GM13977 (cell line): ENCODE data around the gene ASIC2.

Experiments
- DNase-seq: peaks from one replicate; pipeline ENCODE4 v3.0.0; 2012; ENCODE audit warnings: low spot score
- in situ Hi-C: fragments of 300-500 bp; cut with MboI; formaldehyde crosslinking; loops from one replicate; pipeline ENCODE4 v1.12.0; 2022; ENCODE audit warnings: low sequenced_read_pairs, low pct_unique_long_range_greater_than_20kb, mixed read lengths, inconsistent platforms; ENCODE audit not compliant: unreplicated experiment
- TF ChIP-seq, protein P1 (sequence below): IDR thresholded peaks from 2 replicates; pipeline ENCODE4 v1.5.1; 2012; ENCODE audit warnings: mild to moderate bottlenecking, control low read depth; ENCODE audit not compliant: insufficient read depth; ENCODE audit errors: extremely low read depth, missing control alignments

ASIC2 gene

DNA sequence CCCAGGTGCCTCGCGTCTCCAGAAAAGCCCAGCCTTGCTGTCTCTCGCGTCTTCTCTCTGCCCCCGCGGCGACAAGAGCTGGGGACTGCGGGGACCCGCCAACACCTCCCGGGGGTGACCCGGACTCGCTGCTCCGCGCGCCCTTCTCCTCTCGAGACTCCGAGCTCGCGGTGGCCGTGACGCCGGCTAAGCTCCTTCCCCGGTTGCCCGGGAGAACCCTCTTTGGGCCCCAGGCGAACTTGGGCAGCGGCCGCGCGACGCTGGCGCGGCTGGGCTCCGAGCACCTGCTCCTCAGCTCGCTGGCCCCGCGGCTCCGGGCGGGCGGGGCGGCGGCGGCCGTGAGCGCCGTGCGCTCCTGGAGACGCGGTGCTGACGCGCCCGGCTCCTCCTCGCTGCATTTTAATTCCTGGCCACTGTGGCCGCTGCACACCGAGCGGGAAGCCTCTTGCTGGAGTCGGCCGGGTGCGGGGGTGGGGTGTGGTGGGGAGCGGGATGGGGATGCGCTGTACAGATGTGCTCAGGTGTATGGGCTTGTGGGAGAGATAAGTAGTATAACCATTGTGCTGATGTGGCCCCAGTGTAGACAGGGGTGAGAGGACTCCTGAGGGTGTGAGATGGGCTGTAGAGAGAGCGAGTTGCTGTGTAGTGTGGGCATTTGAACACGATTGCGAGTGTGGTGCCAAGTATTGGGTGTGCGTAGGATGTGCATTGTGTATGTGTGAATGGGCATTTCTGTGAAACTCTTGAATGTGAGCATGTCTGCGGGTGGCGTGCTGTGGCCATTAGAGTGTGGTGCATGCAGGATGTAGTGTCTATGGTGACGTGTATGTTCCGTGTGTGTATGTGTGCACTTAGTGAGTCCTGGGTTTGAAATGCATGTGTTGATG is at the start of gene ASIC2:
Gene ASIC2 (minus strand): TSS at position 315 of the 887 bp plus-strand sequence.
- DNase-seq, result peak; percentile 24
- in situ Hi-C loops, result no loop called here

DNA sequence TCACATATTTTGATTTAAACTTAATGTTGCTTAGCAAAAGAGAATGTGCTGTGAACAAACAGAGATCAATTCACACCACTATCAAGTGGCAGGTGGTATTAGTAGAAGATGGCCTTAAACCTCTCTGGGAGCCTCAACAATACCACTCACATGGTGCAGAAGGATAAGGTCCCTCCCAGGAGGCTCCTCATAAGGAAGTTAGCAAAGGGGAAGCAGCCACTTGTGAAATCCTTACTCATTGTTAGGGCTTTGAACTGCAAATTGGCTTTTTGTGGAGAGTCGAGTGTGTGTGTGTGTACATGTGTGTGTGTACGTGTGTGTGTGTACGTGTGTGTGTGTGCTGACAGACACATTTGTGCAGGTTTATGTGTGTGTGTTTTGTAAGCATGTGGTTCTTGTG is 48.9 kb upstream of the ASIC2 start:
- no peak for DNase-seq
- TF ChIP-seq, protein P1, sequence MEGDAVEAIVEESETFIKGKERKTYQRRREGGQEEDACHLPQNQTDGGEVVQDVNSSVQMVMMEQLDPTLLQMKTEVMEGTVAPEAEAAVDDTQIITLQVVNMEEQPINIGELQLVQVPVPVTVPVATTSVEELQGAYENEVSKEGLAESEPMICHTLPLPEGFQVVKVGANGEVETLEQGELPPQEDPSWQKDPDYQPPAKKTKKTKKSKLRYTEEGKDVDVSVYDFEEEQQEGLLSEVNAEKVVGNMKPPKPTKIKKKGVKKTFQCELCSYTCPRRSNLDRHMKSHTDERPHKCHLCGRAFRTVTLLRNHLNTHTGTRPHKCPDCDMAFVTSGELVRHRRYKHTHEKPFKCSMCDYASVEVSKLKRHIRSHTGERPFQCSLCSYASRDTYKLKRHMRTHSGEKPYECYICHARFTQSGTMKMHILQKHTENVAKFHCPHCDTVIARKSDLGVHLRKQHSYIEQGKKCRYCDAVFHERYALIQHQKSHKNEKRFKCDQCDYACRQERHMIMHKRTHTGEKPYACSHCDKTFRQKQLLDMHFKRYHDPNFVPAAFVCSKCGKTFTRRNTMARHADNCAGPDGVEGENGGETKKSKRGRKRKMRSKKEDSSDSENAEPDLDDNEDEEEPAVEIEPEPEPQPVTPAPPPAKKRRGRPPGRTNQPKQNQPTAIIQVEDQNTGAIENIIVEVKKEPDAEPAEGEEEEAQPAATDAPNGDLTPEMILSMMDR, result no peak
- in situ Hi-C loops, result no loop called here

More for the DNA sequence above, at the start of gene ASIC2:
- TF ChIP-seq, protein P1, result no peak

DNA sequence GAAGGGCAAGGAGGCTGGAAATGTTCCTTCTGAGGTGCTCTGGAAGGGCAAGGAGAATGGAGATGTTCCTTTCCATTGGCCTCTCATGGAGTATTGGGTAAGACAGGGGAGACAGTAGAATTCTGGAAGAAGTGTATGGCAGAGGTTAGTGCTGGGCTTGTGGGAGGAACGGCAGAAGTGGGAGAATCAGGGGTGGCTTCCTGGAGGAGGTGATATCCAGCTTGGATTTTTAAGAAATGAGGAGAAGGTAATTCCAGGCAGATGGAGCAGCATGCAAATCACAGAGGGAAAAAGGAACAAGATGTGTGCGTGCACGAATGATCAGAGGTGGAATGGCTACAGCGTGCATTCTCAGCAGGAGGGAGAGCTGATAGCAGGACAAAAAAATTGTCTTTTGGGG is 45.1 kb upstream of the ASIC2 start:
- no peak for DNase-seq
- in situ Hi-C loops, result no loop called here
- TF ChIP-seq, protein P1, result no peak

DNA sequence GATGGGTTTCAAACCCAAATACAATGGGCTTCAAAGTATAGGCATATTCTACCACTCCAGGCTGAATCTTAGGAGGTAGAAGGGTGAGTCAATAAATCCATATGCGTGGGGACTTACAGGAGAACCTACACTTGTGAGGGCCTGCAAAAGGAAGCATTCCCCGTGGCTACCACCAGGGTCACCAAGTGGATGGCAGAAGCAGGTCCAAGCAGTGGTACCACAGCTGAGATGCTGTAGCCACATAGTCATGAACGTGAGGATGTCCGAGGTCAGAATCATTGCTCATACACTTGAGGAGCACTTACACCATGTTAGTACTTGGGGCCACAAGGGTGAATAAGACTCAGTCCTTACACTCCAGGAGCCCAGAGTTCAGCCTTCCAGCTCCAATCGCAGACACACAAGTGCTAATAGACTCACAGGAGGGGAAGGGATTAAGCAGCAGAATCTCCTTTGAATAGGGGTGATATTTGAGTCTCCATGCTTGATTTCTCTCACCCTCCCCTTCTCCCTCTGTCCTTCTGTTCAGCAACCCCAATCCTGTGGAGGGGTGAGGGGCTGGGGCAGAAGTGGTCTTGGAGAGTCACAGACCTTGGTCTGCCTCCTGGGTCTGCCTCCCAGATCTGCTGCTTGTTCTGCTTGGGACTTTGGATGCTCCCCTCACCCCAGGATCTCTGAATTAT is 42.5 kb upstream of the ASIC2 start:
- TF ChIP-seq, protein P1, result peak; percentile 11
- in situ Hi-C loops, result no loop called here
- no peak for DNase-seq

DNA sequence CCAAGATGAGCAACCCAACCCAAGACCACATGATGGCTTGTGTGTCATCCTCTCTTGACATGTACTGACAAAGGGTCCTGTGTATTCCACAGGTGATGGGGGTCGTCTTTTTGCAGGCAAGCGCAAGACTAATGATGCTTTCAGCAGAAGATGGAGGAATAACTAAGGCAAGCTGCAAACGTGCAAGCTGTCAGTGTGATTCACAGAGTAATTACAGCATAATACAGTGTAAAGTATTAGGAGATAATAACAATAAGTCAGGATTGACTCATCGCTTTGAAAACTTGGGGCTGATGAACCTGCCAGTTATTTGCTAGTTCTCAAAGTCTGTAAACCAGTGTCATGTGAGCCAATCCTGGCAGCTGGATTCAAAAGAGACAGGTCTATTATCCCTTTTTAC is 41.6 kb upstream of the ASIC2 start:
- in situ Hi-C loops, result no loop called here
- no peak for DNase-seq
- TF ChIP-seq, protein P1, result no peak

DNA sequence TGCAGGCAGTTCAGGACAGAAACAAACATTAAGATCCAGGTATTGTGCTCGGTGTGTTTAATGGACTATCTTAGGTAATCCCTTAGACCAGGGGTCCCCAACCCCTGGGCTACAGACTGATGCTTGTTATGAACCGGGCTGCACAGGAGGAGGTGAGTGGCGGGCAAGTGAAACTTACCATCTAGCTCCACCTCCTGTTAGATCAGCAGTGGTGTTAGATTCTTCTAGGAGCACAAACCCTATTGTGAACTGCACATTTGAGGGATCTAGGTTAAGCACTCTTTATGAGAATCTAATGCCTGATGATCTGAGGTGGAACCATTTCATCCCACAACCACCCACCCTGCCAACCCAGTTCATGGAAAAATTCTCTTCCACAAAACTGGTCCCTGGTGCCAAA is 37.8 kb upstream of the ASIC2 start:
- DNase-seq, result no peak
- TF ChIP-seq, protein P1, result no peak
- in situ Hi-C loops, result no loop called here
